Mucosa of descending colon (tissue), 3 donors: Measurements from ENCODE around the gene TRAPPC6A. TPM values are rescaled to one million over a fixed set of nuclear protein-coding genes. Genes with fewer than 3 reads are reported as not detected.
A peak's percentile ranks its signal among the peaks of the same experiment; 100 is the strongest.

ENCODE experiments used
- ATAC-seq: fragments of 200-7000 bp; cut with Tn5 transposase; one replicate; pipeline ENCODE4 v1.9.1; 2020; ENCODE audit warnings: mild to moderate bottlenecking, moderate library complexity
- DNase-seq, 3 donors: peaks; one replicate each; pipeline ENCODE4 v3.0.0-alpha.2; 2020
- H3K36me3 ChIP-seq: fragments of 200-600 bp; one replicate; pipeline ENCODE4 v1.8.0; 2021; ENCODE audit warnings: low read depth, mild to moderate bottlenecking
- H3K4me1 ChIP-seq: fragments of 200-600 bp; one replicate; pipeline ENCODE4 v1.8.0; 2021; ENCODE audit warnings: low read depth, mild to moderate bottlenecking
- H3K4me3 ChIP-seq: fragments of 200-600 bp; one replicate; pipeline ENCODE4 v1.8.0; 2021; ENCODE audit warnings: mild to moderate bottlenecking
- H3K9me3 ChIP-seq: fragments of 200-600 bp; one replicate; pipeline ENCODE4 v1.8.0; 2021; ENCODE audit warnings: mild to moderate bottlenecking
- CTCF ChIP-seq: fragments of 200-600 bp; IDR thresholded peaks from one replicate; pipeline ENCODE4 v1.8.0; 2022; ENCODE audit warnings: antibody characterized with exemption, mild to moderate bottlenecking
- intact Hi-C, 2 donors: fragments of 100-400 bp; cut with DNase I in 1 of 2; cut with micrococcal nuclease in 1 of 2; formaldehyde crosslinking; loops; one replicate each; pipeline versions ENCODE4 v1.11.0 to v1.11.1; 2022; cut with DNase I, micrococcal nuclease
- total RNA-seq, 3 donors: library from RNA; stranded (reverse); fragmentation: NEBNext Ultra II Directional in 2 of 3; extraction: Animal tissue kit (Norgen Biotek cat#: 25700) in 2 of 3; gene quantifications; one replicate each; pipeline versions ENCODE4 v1.2.1 to v1.2.4, GENCODE V29; 2021 to 2023
- donor health status: DM: no; HTN: no; CAD: no; lungs with moderate emphysema.
- donor health status: DM: no; HTN: no; CAD: no.
- donor health status: DM: no; HTN: yes; CAD: no.

Gene TRAPPC6A
- total RNA-seq, 3 donors from 2014 or later = 29.0 to 45.1 (median 37.4) TPM

- intact Hi-C loops = no loop called here
- peaks cover 9% of the 10 kb centered on the region for H3K4me1 ChIP-seq
- peak in 2 of 3 donors; percentile 72 to 80 for DNase-seq
- H3K36me3 ChIP-seq = no peaks in the 10 kb centered on the region
- H3K4me3 ChIP-seq = no peak within 1 kb of the TSS
- no peaks in the 10 kb centered on the region for H3K9me3 ChIP-seq
- no peak for TF ChIP-seq CTCF
- peak; percentile 64 for ATAC-seq
These were observed 16.9 kb downstream of the TRAPPC6A start, which contains the start of gene NKPD1 for GRCh38 chr19:45160870-45161737. NKPD1 (minus strand) TSS chr19:45160982; CDS start chr19:45160150, 832 bp downstream.

- intact Hi-C loops = no loop called here
- no peak for ATAC-seq
These were observed 18.1 kb downstream of the TRAPPC6A start for GRCh38 chr19:45159971-45160324.

GRCh38 chr19:45159210-45159970 lies 18.6 kb downstream of the TRAPPC6A start:
- intact Hi-C loops = no loop called here
- TF ChIP-seq CTCF = no peak

More at GRCh38 chr19:45159971-45160324, 18.1 kb downstream of the TRAPPC6A start:
- TF ChIP-seq CTCF = no peak
- no peak for DNase-seq
- no peaks in the 10 kb centered on the region for H3K36me3 ChIP-seq
- peaks cover 7% of the 10 kb centered on the region for H3K4me1 ChIP-seq
- no peak overlapping the region for H3K4me3 ChIP-seq
- no peaks in the 10 kb centered on the region for H3K9me3 ChIP-seq

GRCh38 chr19:45158503-45159209 lies 19.4 kb downstream of the TRAPPC6A start:
- intact Hi-C loops = no loop called here
- no peak for TF ChIP-seq CTCF
- ATAC-seq = no peak
- DNase-seq = no peak
- no peaks in the 10 kb centered on the region for H3K36me3 ChIP-seq
- H3K4me3 ChIP-seq = no peak overlapping the region
- peaks cover 8% of the 10 kb centered on the region for H3K4me1 ChIP-seq
- H3K9me3 ChIP-seq = no peaks in the 10 kb centered on the region

More at GRCh38 chr19:45159210-45159970, 18.6 kb downstream of the TRAPPC6A start:
- Histone ChIP-seq H3K4me1 (peaks cover 2% of the 10 kb centered on the region), H3K4me3 (no peak overlapping the region), H3K9me3 (no peaks in the 10 kb centered on the region), H3K36me3 (no peaks in the 10 kb centered on the region)
- DNase-seq (no peak), ATAC-seq (no peak)

GRCh38 chr19:45156751-45157150 lies 21.3 kb downstream of the TRAPPC6A start:
- Histone ChIP-seq H3K9me3 (no peaks in the 10 kb centered on the region), H3K36me3 (no peaks in the 10 kb centered on the region), H3K4me1 (peaks cover 27% of the 10 kb centered on the region), H3K4me3 (no peak overlapping the region)
- peak in 1 of 3 donors; percentile 43 for DNase-seq
- ATAC-seq = peak; percentile 67
- intact Hi-C loops = no loop called here
- no peak for TF ChIP-seq CTCF
